DOHH2 (cell line): ENCODE results near the gene OR2AE1.

ENCODE experiments used
- EZH2phosphoT487 ChIP-seq: fragments of 200-600 bp; sonication (generic); IDR thresholded peaks from 2 replicates; pipeline ENCODE4 v1.6.1; 2017; ENCODE audit warnings: borderline replicate concordance, mild to moderate bottlenecking, antibody characterized with exemption, low read length, moderate library complexity, mixed read lengths
- TF ChIP-seq, protein P1 (sequence below): fragments of 200-600 bp; sonication (generic); IDR thresholded peaks from one replicate; pipeline ENCODE4 v1.5.1; 2014; ENCODE audit warnings: antibody characterized with exemption, mild to moderate bottlenecking, low read depth, low read length; ENCODE audit not compliant: poor library complexity, severe bottlenecking

DNA sequence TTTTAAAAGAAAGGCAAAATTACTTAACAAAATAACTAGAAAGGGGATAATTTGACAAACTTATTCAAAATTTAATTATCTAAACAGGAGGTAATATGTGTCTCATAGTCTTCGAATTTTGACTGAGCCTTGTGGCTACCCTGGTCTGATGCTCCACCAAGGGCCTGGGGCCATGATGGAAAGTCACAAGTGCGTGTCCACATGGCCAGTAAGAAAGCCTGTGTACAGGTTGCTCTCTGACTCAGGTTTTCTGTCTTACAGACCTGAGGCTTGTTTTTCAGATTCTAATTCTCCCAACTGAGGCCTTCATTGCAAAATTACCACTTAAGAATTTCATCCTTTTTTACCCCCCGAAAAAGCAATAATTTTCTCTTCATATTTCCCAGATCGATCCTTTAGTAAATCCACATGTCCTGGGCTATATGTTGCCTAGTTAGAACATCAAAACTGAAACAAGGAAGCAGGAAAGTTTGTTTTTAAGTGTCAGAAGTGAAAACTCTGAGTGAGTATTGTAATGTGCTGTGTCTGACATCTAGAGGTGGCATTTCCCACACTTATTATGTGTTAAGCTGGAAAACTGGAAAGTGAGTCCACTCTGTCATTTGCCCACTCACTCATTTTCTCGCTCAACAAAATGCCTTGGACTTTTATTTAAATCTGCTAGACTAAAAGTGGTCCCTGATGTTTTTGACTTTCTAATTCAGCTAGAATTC, 39.0 kb downstream of the OR2AE1 start:
- TF ChIP-seq, protein P1, sequence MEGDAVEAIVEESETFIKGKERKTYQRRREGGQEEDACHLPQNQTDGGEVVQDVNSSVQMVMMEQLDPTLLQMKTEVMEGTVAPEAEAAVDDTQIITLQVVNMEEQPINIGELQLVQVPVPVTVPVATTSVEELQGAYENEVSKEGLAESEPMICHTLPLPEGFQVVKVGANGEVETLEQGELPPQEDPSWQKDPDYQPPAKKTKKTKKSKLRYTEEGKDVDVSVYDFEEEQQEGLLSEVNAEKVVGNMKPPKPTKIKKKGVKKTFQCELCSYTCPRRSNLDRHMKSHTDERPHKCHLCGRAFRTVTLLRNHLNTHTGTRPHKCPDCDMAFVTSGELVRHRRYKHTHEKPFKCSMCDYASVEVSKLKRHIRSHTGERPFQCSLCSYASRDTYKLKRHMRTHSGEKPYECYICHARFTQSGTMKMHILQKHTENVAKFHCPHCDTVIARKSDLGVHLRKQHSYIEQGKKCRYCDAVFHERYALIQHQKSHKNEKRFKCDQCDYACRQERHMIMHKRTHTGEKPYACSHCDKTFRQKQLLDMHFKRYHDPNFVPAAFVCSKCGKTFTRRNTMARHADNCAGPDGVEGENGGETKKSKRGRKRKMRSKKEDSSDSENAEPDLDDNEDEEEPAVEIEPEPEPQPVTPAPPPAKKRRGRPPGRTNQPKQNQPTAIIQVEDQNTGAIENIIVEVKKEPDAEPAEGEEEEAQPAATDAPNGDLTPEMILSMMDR: peak; percentile 46
- TF ChIP-seq EZH2phosphoT487: no peak
